Aorta (tissue), 5 donors: ENCODE data around the gene VPS54. TPM values are rescaled to one million over a fixed set of nuclear protein-coding genes. Genes with fewer than 3 reads are reported as not detected.
"Not testable (repeated sequence)": the region's sequence is repeated elsewhere in the genome, so short reads cannot be mapped to it uniquely, and the experiment has no call there.

Experiments used
- ATAC-seq: fragments of 200-7000 bp; cut with Tn5 transposase; one replicate; pipeline ENCODE4 v1.9.1; 2022; ENCODE audit warnings: moderate library complexity; ENCODE audit not compliant: low FRiP score
- DNase-seq, 2 donors: peaks; one replicate each; pipeline ENCODE4 v3.0.0-alpha.2; 2020
- H3K27ac ChIP-seq, 2 donors: one replicate each; pipeline ENCODE4 v1.5.1; 2013; ENCODE audit warnings: low read length in 2 of 2, mild to moderate bottlenecking in 2 of 2, moderate library complexity in 2 of 2, control low read depth in 1 of 2, inconsistent platforms in 1 of 2, low read depth in 1 of 2
- H3K27me3 ChIP-seq, 2 donors: one replicate each; pipeline ENCODE4 v1.6.1; 2013; ENCODE audit warnings: control low read depth in 1 of 2, low read length in 1 of 2, mild to moderate bottlenecking in 1 of 2, moderate library complexity in 1 of 2; ENCODE audit not compliant: insufficient read depth in 2 of 2, control insufficient read depth in 1 of 2
- H3K36me3 ChIP-seq, 2 donors: one replicate each; pipeline ENCODE4 v1.6.1; 2013; ENCODE audit warnings: control low read depth in 1 of 2, low read length in 1 of 2, mild to moderate bottlenecking in 1 of 2; ENCODE audit not compliant: insufficient read depth in 2 of 2, control insufficient read depth in 1 of 2
- H3K4me1 ChIP-seq, 2 donors: one replicate each; pipeline ENCODE4 v1.6.1; 2013; ENCODE audit warnings: low read length in 2 of 2, control low read depth in 1 of 2, mild to moderate bottlenecking in 1 of 2, moderate library complexity in 1 of 2; ENCODE audit not compliant: insufficient read depth in 2 of 2, control insufficient read depth in 1 of 2
- H3K4me3 ChIP-seq, 2 donors: one replicate each; pipeline ENCODE4 v1.5.1; 2013; ENCODE audit warnings: low read length in 2 of 2, control low read depth in 1 of 2, mild to moderate bottlenecking in 1 of 2
- H3K9me3 ChIP-seq: one replicate; pipeline ENCODE4 v1.6.1; 2013; ENCODE audit warnings: mild to moderate bottlenecking, low read length; ENCODE audit not compliant: control insufficient read depth
- WGBS, 2 donors: extraction: QIAGEN DNeasy Blood & Tissue Kit; methylation state at CpG; one replicate each; pipeline ENCODE4 v1.1.7; 2013; 5-methylcytosine and 5-hydroxymethylcytosine counted together
- intact Hi-C, 2 donors: fragments of 100-400 bp; cut with DNase I; formaldehyde crosslinking; loops; one replicate each; pipeline versions ENCODE4 v1.14.2 to v1.15.0; 2022
- polyA plus RNA-seq, 2 donors: library from polyadenylated mRNA; stranded (reverse); fragments of 200-250 nt; gene quantifications; one replicate each; pipeline ENCODE4 v1.2.3, GENCODE V29; 2013
- total RNA-seq, 2 donors: library from RNA; stranded (reverse); fragmentation: NEBNext Ultra II Directional; extraction: Animal tissue kit (Norgen Biotek cat#: 25700); gene quantifications; one replicate each; pipeline ENCODE4 v1.2.1, GENCODE V29; 2021
- donor health status: healthy with polysubstance abuse.
- donor health status: Bipolar disorder and iron deficiency.
- donor health status: DM: no; HTN: no; CAD: no.
- donor health status: DM: no; HTN: no; CAD: no.
- donor health status: DM: yes; HTN: yes; CAD: no.

VPS54 gene
- total and polyA plus RNA-seq, 4 donors = 10.9 to 24.4 (median 22.4) TPM

- intact Hi-C loops, H3K27ac ChIP-seq, H3K27me3 ChIP-seq, ATAC-seq, H3K36me3 ChIP-seq, H3K4me1 ChIP-seq, H3K9me3 ChIP-seq, DNase-seq, H3K4me3 ChIP-seq: not testable (repeated sequence)
- 95 to 98% methylated on average over 4 of the region's 4 CpGs for WGBS, 2 donors
Measured at GRCh38 chr2:63932104-63932503, 87.1 kb downstream of the VPS54 start.

DNA sequence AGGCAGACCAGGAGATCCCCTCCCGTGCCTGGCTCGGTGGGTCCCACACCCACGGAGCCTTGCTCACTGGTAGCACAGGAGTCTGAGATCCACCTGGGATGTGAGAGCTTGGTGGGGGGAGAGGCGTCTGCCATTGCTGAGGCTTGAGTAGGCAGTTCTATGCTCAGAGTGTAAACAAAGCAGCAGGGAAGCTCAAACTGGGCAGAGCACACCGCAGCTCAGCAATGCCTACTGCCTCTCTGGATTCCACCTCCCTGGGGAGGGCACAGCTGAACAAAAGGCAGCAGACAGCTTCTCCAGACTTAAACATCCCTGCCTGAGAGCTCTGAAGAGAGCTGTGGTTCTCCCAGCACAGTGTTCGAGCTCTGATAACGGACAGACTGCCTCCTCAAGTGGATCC lies 92.4 kb downstream of the VPS54 start:
- no peak for DNase-seq
- no peaks in the 10 kb centered on the region for H3K9me3 ChIP-seq
- intact Hi-C loops = no loop called here
- H3K4me3 ChIP-seq = no peak overlapping the region
- no peak for ATAC-seq
- H3K27me3 ChIP-seq = no peaks in the 10 kb centered on the region
- no peaks in the 10 kb centered on the region for H3K4me1 ChIP-seq
- 84 to 86% methylated on average over 7 of the region's 7 CpGs for WGBS, 2 donors
- no peak overlapping the region for H3K27ac ChIP-seq
- H3K36me3 ChIP-seq = peaks cover 4% of the 10 kb centered on the region in 2 donors

DNA sequence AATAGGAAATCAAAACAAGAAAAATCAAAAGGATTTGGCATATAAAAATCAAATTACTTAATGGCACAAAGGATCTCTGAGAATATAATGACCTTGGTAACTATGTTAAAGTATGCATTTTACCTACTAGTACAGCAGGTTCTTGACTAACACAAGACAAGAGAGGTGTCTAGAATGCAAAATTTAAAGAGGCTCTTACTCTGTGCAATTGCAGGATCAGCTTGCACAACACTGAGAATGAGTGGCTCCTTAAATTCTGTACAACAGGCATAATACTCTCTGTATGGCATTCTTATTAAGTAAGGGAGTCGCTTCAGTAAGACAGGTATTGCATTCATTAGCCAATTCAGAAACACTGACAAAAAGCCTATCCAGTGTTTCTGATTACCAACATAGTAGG lies 104.9 kb downstream of the VPS54 start:
- intact Hi-C loops = no loop called here
- DNase-seq (no peak), ATAC-seq (no peak)
- Histone ChIP-seq H3K27me3 (no peaks in the 10 kb centered on the region), H3K4me3 (no peak overlapping the region), H3K9me3 (no peaks in the 10 kb centered on the region), H3K27ac (no peak overlapping the region), H3K36me3 (no peaks in the 10 kb centered on the region), H3K4me1 (no peaks in the 10 kb centered on the region)
- 95 to 100% methylated on average over 1 of the region's 1 CpG for WGBS, 2 donors

GRCh38 chr2:63903003-63903402 lies 116.2 kb downstream of the VPS54 start:
- WGBS, 2 donors = 89 to 92% methylated on average over 2 of the region's 2 CpGs
- DNase-seq = no peak
- intact Hi-C loops = no loop called here
- no peaks in the 10 kb centered on the region for H3K36me3 ChIP-seq
- no peaks in the 10 kb centered on the region for H3K9me3 ChIP-seq
- no peaks in the 10 kb centered on the region for H3K27me3 ChIP-seq
- no peak overlapping the region for H3K4me3 ChIP-seq
- no peaks in the 10 kb centered on the region for H3K4me1 ChIP-seq
- no peak overlapping the region for H3K27ac ChIP-seq
- no peak for ATAC-seq

DNA sequence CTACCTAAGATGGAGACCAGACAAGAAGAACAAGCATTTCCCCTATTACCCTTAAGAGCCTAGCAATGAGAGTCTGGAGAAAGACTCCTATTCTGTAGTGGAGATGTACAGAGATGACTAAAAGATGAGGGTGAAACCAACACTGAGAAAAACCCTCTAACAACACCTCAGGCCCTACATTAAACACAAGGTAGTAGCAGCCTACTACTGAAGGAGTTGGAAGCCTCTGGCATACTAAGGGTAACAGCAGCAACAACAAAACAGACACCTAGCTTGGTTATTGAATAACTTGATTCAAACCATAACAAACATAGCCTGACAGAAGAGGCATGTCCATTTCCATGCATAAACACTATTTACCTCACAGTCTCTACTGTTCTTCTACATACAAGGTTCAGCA lies 117.1 kb downstream of the VPS54 start:
- DNase-seq (no peak), ATAC-seq (no peak)
- no peaks in the 10 kb centered on the region for H3K27me3 ChIP-seq
- no peaks in the 10 kb centered on the region for H3K4me1 ChIP-seq
- no peak overlapping the region for H3K4me3 ChIP-seq
- H3K36me3 ChIP-seq = no peaks in the 10 kb centered on the region
- H3K27ac ChIP-seq = no peak overlapping the region
- intact Hi-C loops = no loop called here
- no peaks in the 10 kb centered on the region for H3K9me3 ChIP-seq

DNA sequence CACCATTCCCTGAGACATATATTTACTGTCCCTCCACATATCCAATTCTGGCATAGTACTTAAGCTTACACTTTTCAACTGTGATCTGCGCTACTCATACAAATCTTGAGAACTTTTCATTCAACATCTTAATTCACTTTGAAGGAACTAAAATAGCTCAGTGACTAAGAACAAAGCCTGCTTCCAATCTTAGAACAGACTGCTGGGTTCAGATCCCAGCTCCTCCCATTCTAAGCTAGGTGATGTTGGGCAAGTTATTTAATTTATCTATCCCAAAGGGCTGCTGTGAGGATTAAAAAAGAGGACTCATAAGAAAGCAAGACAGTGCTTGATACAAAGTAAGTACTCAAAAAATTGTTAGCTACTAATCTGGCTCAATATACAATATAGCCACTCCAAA lies 119.6 kb downstream of the VPS54 start:
- no peaks in the 10 kb centered on the region for H3K4me1 ChIP-seq
- no peak overlapping the region for H3K4me3 ChIP-seq
- no peaks in the 10 kb centered on the region for H3K27me3 ChIP-seq
- intact Hi-C loops = no loop called here
- ATAC-seq = no peak
- 39 to 50% methylated on average over 1 of the region's 1 CpG for WGBS, 2 donors
- DNase-seq = no peak
- H3K27ac ChIP-seq = no peak overlapping the region
- H3K9me3 ChIP-seq = no peaks in the 10 kb centered on the region
- H3K36me3 ChIP-seq = no peaks in the 10 kb centered on the region

DNA sequence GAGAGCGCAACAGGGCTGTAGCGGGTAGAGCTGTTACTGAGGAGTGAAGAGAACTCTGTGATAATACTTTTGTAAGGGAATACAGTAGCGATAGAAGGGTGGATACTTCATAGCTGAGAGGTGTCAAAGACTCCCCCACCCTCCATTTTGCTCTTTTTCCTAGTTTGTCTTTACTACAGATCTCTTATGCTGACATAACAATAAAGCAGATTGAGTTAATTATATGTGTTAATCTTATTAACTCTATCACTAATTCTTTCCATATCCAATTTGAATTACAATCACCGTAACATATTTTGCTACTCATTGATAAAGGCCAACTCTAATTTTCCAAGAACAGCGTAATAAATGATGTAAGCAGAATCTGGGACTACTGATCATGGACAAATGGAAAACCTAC lies 120.4 kb downstream of the VPS54 start:
- DNase-seq = no peak
- no peak for ATAC-seq
- 94 to 99% methylated on average over 5 of the region's 5 CpGs for WGBS, 2 donors
- Histone ChIP-seq H3K4me1 (no peaks in the 10 kb centered on the region), H3K27ac (no peak overlapping the region), H3K27me3 (no peaks in the 10 kb centered on the region), H3K36me3 (no peaks in the 10 kb centered on the region), H3K4me3 (no peak overlapping the region), H3K9me3 (no peaks in the 10 kb centered on the region)
- intact Hi-C loops = no loop called here

DNA sequence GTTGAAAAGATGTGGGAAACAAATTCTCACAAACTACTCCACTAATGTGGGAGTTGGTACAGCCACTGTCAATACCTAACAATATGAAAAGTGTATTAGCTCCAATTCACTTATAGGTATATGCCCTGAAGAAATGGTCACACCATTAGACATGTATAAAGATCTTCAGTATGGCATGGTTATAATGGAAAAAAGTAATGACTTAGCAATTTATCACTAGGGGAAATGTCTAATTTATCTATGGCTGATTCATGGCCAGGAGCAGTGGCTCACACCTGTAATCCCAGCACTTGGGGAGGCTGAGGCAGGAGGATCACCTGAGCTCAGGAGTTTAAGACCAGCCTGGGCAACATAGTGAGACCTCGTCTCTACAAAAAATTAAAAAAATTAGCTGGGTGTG lies 125.1 kb downstream of the VPS54 start:
- DNase-seq (no peak), ATAC-seq (no peak)
- Histone ChIP-seq H3K27ac (no peak overlapping the region), H3K27me3 (no peaks in the 10 kb centered on the region), H3K4me1 (peaks cover 2 to 3% of the 10 kb centered on the region in 2 donors), H3K4me3 (no peak overlapping the region), H3K36me3 (no peaks in the 10 kb centered on the region), H3K9me3 (no peaks in the 10 kb centered on the region)
- WGBS, 2 donors = 78 to 88% methylated on average over 1 of the region's 1 CpG
- intact Hi-C loops = no loop called here

GRCh38 chr2:63893163-63893562 lies 126.1 kb downstream of the VPS54 start:
- Histone ChIP-seq H3K27ac (no peak overlapping the region), H3K36me3 (no peaks in the 10 kb centered on the region), H3K27me3 (no peaks in the 10 kb centered on the region), H3K4me3 (no peak overlapping the region), H3K4me1 (peaks cover 2 to 3% of the 10 kb centered on the region in 2 donors), H3K9me3 (no peaks in the 10 kb centered on the region)
- 11 to 17% methylated on average over 2 of the region's 2 CpGs for WGBS, 2 donors
- intact Hi-C loops = no loop called here
- ATAC-seq = no peak
- DNase-seq = no peak
